Measurements from ENCODE around the gene KLF1.
"Not testable (repeated sequence)": the region's sequence is repeated elsewhere in the genome, so short reads cannot be mapped to it uniquely, and the experiment has no call there.

DNA sequence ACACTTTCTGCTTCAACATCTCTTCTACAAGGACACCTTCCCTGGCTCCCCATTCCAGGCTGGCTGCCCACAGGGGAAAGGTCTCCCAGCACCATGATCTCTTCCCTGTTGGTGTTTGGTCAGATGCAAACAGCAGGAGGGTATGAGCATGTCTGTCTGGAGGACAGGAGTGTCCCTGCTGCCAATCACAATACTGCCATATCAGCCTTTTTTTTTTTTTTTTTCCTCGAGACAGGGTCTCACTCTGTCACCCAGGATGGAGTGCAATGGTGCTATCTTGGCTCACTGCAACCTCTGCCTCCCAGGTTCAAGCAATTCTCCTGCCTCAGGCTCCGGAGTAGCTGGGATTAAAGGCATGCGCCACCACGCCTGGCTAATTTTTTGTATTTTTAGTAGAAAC is 28.9 kb upstream of the KLF1 start:
- not testable (repeated sequence) for TF ChIP-seq TAF1 (IDR thresholded peaks at IDR 0.05; ENCODE audit: borderline replicate concordance, low read depth, low read length); JUNB (IDR thresholded peaks at IDR 0.05); HCFC1 (IDR thresholded peaks at IDR 0.05; ENCODE audit: low read length); RAD21 (IDR thresholded peaks at IDR 0.05; ENCODE audit: insufficient read depth, low read depth, low read length); ATF7 (IDR thresholded peaks at IDR 0.05; ENCODE audit: low read depth); POLR2A (IDR thresholded peaks at IDR 0.05; ENCODE audit: low read depth, low read length)
- TF ChIP-seq, protein P1, sequence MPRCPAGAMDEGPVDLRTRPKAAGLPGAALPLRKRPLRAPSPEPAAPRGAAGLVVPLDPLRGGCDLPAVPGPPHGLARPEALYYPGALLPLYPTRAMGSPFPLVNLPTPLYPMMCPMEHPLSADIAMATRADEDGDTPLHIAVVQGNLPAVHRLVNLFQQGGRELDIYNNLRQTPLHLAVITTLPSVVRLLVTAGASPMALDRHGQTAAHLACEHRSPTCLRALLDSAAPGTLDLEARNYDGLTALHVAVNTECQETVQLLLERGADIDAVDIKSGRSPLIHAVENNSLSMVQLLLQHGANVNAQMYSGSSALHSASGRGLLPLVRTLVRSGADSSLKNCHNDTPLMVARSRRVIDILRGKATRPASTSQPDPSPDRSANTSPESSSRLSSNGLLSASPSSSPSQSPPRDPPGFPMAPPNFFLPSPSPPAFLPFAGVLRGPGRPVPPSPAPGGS (IDR thresholded peaks at IDR 0.05; ENCODE audit: borderline replicate concordance, insufficient read depth, low read depth, low read length, poor library complexity, severe bottlenecking) = not testable (repeated sequence)
